GM19025 (cell line): Measurements from ENCODE around the gene PRKN.

Experiments
- ATAC-seq: cut with Tn5 transposase; IDR thresholded peaks from one replicate; pipeline ENCODE4 v1.9.1; 2021; ENCODE audit warnings: mild to moderate bottlenecking, low read depth, moderate library complexity; ENCODE audit not compliant: unreplicated experiment

PRKN gene

DNA sequence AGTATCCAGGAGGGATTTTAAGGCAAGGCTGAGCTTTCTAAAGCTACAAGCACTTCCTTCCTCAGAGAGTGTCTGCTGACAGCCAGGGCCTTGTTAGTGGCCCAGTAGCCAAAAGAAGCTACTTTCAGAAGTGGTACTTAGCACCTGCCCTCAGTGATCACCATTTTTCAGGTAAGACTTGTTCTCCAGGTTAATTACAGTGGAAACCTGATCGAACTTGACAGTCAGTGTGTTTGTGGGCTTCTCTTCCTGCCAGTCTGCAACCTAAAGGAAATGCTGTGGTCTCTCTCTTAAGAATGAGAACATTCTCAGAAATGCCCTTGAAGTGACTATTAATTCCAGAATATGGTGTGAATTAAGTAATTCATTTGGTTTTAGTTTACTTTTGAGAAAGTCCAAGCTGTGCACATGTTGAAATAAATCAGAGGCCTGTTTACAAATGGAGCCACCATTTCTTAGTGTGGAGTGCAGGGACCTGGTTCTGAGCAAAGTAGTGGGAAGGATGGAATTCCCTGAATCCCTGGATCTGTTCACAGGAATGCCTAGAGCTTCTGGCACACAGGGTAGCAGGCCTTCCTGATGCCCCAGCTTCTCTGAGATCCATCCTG is 1268.5 kb downstream of the PRKN start:
- no peak for ATAC-seq

DNA sequence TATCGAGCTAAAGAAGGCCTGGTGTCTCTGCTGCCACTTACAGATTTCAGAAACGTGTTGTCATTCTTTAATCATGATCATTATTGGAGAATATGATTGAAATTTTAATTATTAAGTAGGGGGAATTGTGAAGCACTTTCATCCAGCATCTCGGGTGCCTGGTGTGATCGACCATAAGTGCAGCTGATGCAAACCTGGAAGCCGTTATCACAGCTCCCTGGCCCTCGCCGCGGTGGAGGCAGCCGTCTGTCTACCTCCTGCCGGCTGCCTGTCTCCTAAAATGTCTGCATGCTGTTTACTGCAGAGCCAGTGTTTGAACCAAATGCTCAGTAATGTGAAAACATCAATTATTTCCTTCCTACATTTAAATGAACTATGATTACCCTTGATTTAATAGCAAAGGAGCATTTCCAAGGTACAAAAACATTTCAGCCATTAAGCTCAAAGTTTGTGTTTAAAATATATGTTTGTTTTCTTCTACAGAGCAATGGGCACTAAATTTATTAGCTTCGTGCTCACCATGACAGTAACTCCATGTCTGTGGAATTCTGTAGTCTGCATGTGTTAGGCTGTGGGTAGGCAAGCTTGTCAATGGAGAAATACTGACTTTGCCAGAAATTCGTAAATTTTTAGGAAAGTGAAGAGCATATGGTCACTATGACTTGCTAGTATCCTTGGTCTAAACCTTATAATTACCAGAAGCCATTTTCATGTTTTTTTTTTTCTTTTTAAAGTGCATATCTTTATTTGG is 1269.2 kb downstream of the PRKN start:
- ATAC-seq, result no peak

DNA sequence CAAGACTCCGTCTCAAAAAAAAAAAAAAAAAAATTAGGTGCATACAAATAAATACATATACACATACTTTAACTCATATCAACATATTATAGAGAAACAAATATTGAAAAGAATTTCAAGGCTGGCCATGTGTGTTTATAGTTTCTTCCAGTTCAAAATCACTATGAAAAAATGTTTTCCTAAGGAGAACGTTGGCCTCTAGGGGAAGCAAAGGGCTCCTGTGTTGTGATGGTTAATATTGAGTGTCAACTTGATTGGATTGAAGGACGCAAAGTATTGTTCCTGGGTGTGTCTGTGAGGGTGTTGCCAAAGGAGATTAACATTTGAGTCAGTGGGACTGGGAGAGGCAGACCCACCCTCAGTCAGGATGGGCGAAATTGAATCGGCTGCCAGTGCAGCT is 1271.7 kb downstream of the PRKN start:
- ATAC-seq, result no peak

DNA sequence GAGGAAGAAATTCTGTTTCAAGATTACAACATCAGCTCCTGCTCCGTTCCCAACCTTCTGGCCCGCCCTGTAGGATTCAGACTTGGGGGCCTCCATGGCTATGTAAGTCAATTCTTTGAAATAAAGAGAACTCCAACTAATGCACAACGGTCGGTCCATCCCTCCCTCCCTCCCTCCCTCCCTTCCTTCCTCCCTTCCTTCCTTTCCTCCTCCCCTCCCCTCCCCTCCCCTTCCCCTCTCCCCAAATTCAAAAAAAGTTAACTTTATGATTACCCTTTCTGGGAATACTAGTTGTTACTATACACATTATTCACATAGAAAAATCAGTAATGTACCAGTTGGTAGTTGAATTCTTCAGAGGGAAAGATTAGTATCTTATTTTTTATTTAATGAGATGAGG is 1274.0 kb downstream of the PRKN start:
- no peak for ATAC-seq

DNA sequence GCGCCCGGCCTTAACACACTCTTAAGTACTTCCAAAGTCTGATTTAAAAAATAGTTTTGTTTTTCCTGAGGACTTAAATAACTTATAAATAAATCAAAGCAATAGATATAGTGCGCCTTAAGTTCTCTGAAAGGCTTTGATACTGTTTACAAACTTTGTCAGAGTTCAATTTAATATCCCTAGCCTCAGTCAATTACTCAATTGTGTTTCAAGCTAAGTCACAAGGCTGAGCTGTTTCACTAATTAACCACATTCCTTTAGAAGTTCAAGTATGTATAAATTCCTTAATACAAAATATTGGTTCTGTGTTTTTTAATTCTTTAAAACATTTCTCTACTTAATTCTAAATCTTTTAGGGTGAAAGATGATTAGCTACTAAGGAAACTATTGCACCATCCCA is 1275.3 kb downstream of the PRKN start:
- no peak for ATAC-seq

DNA sequence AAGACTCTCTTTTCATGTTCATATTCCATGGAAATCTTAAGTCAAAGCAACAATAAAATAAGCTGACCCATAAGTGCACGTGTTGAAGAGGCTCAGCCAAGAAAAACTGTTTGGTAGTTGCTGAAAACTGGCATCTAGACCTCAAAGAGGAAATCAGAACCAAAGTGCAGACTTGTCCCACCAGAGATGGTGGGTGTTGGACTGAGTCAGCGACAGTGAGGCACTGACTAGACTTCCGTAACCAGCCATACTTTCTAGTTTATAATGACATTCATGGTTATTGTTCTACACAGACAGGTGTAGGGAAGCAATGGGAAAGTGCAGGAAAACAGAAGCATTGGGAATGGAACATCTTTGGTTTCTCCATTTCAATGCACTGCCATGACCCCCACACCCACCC is 1278.0 kb downstream of the PRKN start:
- no peak for ATAC-seq

DNA sequence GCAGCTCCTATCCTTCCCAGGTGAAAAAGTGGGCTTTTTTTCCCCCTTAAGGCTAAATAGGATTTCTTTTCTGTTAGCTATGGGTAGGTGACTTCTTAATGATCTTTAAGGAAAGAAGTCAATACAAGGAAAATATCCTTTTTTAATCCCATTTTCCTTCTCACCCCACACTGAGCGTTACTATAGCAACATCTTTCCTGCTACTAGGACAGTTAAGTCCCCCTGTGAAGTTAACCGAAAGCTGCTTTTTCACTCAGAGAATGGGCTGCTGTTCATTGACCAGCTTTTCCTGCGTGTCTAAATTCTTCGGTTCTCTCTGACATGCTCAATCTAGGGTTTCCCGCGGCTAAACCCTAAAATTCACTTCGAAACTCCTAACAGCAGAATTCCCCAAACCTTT is 1280.6 kb downstream of the PRKN start:
- ATAC-seq, result no peak

DNA sequence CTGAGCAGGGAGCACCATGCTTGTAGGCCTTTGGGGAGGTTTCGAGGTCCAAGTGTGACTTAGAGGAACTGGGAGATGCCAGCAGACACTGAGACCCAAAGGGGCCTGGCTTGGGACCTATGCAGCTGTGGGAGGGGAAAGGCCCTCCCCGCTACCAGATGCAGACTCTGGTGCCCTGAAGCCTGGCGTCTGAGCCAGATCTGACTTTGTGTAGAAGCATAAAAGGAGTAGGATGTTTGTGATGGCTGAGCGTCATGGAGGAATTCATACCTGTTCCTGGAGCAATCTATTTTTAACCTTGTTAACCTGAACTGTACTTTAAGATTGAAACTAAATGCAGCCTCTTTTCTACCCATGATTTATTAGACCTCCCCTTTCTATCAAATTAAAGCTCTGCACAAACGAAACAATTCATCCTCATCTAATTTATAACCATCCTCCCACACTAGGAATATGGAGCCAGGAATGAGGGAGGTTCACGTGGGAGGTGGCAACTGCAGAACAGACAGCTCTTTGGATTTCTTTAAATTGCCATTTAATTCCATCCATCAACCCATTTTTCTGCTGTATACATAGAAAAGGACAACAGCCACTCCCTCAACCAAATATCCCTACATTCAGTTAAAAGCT is 1281.2 kb downstream of the PRKN start:
- ATAC-seq, result no peak

DNA sequence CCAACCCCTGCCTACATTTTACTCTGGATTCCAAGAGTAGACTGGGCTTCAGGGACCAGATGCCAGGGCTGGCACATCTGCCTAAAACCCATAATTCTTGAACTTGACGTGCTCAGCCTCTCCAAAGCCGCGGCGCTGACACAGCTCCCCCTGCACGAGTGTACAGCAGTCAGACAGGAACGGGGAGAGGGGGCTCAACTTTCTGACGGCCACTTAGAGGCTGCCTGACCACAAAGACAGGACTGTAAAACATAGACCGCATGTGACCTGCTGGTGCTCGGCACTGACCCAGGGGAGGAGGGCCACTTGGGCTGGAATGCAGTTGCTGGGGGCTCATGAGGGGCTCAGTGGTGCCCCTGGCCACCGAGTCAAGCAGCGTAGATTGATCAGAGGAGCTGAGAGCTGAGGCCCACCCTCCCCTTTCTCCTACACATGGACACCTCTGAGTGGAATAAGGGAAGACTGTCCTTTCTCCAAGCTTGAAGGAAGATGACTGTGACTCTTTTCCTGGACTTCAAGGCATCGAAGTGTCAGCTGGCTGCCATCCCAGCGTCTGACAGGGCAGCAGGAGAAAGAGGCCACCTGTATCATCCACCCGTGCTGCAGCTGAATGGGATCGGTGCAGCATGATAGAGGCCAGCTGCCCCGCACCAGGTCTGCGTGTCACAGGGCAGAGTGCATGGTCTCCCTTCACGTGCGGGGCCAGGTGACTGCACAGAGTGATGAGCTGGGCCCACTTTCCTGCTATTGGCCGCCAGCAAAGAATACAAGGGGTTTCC is 1282.4 kb downstream of the PRKN start:
- ATAC-seq, result no peak

DNA sequence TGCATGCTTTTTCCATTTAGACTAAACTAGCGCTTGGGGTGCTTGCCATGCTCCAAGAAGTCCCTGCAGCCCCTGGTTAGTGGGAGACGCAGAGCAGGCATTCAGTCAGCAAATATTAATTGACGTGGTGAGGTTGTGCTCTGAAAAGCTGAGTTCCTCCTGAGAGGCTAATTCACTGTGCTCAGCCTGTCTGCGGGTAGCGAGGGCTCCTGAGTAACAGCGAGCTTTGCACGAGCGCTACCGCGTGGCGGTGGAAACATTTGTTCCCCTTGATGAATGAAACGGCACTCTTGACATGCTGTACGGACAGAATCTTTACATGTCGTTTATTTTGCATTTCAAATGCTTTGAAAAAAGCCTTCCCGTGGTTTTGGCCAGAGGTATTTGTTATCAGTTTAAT is 1283.1 kb downstream of the PRKN start:
- no peak for ATAC-seq

DNA sequence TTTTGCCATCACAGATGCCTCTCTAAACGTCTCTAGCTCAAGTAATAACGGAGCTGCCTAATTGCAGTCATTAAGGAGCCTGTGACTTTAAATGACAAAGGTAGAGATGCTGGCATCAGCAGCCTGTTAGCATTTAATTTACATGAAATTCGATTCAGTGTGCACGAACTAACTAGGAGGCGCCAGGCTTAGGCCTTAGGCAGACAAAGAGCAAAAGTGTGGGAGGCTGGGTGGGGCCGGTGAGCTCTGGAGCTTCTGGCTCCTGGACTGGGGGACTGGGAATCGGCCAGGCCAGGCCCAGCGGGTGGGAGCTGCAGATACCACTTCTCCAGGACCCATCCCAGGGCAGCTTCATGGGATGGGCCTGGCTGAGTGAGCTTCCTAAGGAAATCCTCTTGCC is 1283.7 kb downstream of the PRKN start:
- no peak for ATAC-seq

DNA sequence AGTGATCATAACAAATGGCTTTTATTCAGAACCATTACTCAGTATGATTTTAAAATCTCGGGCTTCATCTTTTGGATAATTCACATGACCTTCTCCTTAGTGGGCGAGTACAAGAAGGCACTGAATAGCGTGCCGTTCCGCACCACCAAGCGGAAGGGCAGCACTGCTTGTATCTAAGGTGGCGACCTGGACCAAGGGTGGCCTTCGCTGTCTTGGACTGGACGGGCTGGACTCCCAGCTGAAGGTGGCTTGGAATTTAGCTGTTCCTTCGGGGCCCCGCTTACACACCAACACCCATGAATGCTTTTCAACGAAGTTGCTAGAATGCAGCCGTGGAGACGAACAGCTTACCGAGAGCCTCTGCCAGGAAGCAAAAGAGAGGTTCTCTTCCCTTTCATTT is 1285.1 kb downstream of the PRKN start:
- no peak for ATAC-seq

DNA sequence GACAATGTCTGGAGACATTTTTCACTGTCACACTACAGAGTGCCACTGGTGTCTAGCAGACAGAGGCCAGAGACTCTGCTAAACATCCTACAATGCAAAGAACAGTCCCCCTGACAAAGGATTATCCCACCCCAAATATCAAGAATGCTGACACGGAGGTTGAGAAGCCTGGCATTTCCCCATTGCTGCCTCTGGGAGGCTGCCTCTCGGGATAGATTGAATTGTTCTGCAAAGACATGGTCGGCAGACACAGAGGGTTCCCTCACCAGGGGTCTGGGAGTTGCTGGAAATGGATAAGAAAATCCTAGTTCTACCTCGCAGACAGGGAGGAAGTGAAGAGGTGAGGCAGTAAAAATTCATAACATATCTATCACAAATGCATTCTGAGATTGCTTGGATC is 1287.3 kb downstream of the PRKN start:
- ATAC-seq, result no peak

DNA sequence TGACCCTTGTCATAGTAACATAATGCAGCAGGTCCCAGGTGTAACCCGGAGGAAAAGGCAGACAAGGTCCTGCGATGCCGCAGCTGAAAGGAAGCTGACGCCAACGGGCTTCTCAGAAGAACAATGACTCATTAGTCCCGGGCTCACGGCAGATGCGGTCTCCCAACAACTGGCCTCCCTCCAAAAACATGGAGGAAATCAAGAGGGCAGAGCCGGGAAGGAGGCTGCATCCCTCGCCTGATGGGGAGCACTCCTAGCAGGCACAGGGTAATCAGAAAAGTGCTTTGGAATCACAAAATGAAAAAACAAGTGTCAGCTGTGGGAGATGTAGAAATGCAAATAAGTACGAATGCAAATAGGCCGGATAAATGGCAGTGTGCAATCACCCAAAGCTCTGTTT is 1288.5 kb downstream of the PRKN start:
- ATAC-seq, result no peak

DNA sequence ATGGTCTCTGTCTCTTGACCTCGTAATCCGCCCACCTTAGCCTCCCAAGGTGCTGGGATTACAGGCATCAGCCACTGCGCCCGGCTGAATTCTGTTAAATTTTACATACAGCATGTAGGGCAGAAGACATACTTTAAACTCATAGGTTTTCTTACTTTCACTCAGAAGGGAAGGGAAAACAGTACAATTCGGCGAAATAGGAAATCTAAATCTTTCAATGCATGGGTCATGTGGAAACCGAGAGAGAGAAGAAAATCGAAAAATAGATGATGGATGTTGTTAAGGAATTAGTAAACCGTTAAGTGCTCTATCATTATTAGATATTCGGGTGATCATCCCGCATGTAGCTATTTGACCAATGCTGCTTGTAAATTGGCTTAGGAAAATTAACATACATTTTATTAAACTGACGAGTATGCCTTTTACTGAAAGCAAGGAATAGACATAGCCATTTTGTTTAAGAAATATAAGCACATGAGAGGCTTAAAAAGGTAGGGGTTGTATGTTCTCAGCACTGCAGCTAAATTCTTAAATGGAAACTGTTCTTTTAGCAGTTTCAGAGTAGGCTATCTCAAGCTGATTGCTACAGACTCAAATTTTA is 1289.0 kb downstream of the PRKN start:
- ATAC-seq, result no peak

DNA sequence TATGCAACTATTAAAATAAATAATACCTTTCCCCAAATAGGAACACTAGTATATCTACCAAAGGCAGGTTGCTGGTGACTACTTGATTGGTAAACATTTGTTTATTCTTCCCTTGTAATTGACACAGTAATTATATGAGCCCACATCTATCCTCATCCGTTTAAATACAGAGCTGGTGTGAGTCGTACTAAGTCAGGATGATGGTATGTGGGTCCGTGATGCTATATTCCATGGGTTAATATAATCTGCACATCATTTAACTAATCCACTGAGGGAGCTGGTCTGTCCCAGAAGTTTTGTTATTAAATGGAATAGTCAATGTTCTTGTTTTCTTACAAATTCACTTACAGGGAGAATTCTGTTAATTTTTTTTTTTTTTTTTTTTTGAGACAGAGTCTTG is 1289.7 kb downstream of the PRKN start:
- no peak for ATAC-seq

DNA sequence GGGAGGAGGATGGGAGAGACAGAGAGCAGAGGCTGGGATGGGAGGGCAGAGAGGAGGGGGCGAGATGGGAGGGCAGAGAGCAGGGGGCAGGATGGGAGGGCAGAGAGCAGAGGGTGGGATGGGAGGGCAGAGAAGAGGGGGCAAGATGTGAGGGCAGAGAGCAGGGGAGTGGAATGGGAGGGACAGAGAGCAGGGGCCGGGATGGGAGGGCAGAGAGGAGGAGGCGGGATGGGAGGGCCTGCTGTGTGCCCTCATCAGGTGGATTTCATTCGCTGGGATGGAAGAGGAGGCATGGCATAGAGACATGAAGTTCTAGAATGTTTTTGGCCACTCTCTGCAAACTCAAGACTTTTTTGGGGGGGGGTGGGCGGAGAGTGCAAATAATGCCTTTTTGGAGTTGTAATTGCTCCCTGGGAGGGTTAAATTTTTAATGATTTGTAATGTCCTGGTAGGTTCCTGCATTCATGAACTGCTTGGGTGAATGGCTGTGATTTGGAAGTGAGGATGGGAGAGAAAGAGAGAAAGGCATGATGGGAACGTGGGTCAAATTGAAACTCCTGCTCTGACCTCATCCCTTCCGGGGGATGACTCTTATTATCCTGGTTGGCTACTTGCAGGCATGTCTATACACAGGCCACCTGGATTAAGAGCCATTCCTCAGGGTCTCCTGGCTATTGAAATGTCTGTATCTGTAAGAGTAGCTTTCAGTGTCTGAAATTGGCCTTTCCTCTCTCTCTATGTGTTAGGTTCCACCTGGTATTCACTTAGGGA is 1291.3 kb downstream of the PRKN start:
- ATAC-seq, result no peak

DNA sequence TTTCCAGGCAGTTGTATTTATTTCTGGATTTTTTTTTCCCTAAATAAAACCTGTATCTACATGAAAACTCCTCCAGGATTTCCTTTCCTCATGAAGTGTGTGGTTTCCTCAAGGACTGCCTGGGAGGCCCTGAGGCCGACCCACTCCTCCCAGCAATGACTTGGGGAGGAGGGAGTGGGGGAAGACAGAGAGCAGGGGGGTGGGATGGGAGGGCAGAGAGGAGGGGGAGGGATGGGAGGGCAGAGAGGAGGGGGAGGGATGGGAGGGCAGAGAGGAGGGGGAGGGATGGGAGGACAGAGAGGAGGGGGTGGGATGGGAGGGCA is 1291.9 kb downstream of the PRKN start:
- ATAC-seq, result no peak

DNA sequence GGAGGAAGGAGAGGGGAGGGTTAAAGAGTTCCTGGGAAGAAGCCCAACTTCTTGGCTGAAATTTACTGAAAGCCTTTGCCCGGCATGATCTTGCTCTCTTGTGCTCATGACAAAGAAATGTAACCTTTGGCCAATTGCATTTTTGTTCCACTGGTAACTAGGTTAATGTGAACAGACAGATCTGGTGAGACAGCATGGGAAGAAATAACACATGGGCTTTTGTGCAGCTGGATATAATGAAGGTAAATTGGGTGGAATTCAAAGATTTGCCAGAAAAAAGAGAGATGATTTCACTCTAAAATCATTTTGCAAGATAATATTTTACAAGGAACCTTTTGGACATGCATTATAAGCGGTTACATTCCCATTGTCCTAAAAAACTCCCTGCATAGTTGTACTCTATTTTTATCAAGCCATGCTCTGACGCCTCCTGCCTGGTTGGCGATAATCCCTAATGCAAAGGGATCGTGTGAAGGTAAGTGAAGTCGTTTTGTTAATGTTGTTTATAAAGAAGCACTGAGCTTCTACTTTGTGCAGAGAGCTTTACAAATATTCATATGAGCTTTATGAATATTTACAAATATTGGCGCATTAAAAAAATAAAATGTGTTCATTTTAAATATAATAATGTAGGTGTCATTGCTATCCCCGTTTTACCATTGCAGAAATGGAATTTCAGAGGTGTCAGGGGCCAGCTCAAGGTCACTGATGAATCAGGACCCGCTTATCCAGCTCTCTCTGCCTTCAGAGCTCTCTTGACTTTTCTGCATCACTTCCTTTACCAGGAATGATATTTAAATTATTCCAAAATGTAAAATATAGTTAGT is 1292.4 kb downstream of the PRKN start:
- ATAC-seq, result no peak
